Left cardiac atrium (tissue), 4 donors: ENCODE results near the gene DDX47. TPM values are rescaled to one million over a fixed set of nuclear protein-coding genes. Genes with fewer than 3 reads are reported as not detected.
"Not testable (repeated sequence)": the region's sequence is repeated elsewhere in the genome, so short reads cannot be mapped to it uniquely, and the experiment has no call there.

ENCODE experiments used
- ATAC-seq, 2 donors: fragments of 200-7000 bp; cut with Tn5 transposase; one replicate each; pipeline ENCODE4 v1.9.1; 2020; ENCODE audit warnings: mild to moderate bottlenecking in 2 of 2, moderate library complexity in 2 of 2
- DNase-seq: peaks from one replicate; pipeline ENCODE4 v3.0.0-alpha.2; 2020
- intact Hi-C, 2 donors: fragments of 100-400 bp; cut with DNase I; formaldehyde crosslinking; loops; one replicate each; pipeline versions ENCODE4 v1.14.1 to v1.15.1; 2022 to 2023
- microRNA-seq, 2 donors: library from miRNA; unstranded; fragments of <30 nt; microRNA quantifications; one replicate each; pipeline ENCODE4 v1.2.0, GENCODE V29; 2020
- total RNA-seq, 2 donors: library from RNA; stranded (reverse); fragmentation: NEBNext Ultra II Directional; extraction: Animal tissue kit (Norgen Biotek cat#: 25700); gene quantifications; one replicate each; pipeline ENCODE4 v1.2.1, GENCODE V29; 2021
- donor health status: DM: no; HTN: yes; CAD: no.
- donor health status: DM: no; HTN: yes; CAD: no; lungs with severe emphysema.
- donor health status: DM: yes; HTN: yes; CAD: no.
- donor health status: Dilated cardiomyopathy.

DDX47 gene
- total RNA-seq, 2 donors from 2014 or later = 29.7 to 31.6 TPM

GRCh38 chr12:12846780-12847179, 33.6 kb downstream of the DDX47 start:
- DNase-seq, intact Hi-C loops, ATAC-seq: not testable (repeated sequence)

- no peak for DNase-seq
- no peak for ATAC-seq
- intact Hi-C loops = no loop called here
Observed at GRCh38 chr12:12853435-12853834, 40.3 kb downstream of the DDX47 start.

DNA sequence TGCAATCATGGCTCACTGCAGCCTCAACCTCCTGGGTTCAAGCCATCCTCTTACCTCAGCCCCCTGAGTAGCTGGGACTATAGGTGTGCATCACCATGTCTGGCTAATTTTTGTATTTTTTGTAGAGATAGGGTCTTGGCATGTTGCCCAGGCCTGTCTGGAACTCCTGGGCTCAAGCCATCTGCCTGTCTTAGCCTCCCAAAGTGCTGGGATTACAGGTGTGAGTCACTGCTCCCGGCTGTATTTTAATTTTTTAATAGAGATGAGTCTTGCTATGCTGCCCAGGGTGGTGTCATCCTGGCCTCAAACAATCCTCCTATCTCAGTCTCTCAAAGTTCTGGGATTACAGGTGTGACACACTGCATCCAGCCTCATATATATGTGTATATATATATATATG, 46.5 kb downstream of the DDX47 start:
- peak in 1 of 2 donors; percentile 79 for ATAC-seq
- intact Hi-C loops = no loop called here
- no peak for DNase-seq

DNA sequence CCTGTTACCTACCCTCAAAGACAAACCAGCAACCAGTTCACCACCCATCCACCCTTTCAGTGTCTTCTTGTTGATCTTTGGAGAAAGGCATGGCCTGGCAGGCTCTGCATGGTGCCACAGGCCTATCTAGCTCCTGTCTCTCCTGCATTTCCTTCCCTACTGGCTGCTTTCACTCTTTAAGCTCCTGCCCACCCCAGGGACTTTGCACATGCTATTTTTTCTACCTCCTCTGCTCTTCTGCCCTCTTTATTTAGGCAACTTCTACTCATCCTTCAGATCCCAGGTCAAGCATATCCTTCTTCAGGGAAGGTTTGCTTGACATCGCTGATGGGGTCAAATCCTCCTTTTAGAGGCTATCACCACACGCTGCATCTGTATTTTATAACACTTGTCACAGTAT, 51.1 kb downstream of the DDX47 start:
- intact Hi-C loops = no loop called here
- ATAC-seq = no peak

GRCh38 chr12:12868477-12869235, 55.5 kb downstream of the DDX47 start:
- intact Hi-C loops = no loop called here
- ATAC-seq (no peak), DNase-seq (no peak)

More for the DNA sequence above, 51.1 kb downstream of the DDX47 start:
- DNase-seq = no peak

DNA sequence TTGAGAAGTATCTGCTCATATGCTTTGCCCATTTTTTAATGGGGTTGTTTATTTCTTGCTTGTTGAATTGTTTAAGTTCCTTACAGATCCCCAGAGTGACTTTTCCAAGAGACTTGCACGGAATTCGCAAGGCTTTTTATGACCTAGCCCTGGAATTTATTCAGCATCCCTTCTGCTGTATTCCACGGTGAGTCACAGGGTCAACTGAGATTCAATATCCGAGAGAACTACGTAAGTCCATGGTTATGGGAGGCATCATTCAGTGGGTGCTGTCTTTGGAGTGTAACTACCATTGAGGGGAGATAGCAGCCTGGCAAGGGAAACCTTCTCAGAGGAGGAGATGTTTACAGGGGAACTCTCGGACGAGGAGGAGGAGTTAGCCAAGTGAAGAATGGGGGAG, 57.3 kb downstream of the DDX47 start:
- DNase-seq (no peak), ATAC-seq (no peak)
- intact Hi-C loops = no loop called here

DNA sequence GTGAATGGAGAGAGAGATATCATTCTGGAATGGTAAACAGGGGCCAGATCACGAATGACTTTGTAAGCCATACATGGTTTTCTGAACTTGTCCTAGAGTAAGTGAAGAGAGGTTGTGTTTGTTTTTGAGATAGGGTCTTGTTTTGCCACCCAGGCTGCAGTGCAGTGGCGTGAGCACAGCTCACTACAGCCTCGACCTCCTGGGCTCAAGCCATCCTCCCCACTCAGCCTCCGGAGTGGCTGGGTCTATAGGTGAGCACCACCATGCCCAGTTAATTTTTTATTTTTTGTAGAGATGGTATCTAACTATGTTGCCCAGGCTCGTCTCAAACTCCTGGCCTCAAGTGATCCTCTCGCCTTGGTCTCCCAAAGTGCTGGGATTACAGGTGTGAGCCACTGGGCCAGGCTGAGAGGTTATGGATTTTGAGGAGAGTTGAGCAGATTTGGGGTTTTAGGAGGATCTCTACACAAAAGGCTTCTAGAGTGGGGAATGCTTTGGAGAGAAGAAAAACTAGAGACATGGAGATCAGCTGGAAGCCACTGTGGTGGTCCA, 58.5 kb downstream of the DDX47 start:
- DNase-seq (no peak), ATAC-seq (no peak)
- intact Hi-C loops = no loop called here

DNA sequence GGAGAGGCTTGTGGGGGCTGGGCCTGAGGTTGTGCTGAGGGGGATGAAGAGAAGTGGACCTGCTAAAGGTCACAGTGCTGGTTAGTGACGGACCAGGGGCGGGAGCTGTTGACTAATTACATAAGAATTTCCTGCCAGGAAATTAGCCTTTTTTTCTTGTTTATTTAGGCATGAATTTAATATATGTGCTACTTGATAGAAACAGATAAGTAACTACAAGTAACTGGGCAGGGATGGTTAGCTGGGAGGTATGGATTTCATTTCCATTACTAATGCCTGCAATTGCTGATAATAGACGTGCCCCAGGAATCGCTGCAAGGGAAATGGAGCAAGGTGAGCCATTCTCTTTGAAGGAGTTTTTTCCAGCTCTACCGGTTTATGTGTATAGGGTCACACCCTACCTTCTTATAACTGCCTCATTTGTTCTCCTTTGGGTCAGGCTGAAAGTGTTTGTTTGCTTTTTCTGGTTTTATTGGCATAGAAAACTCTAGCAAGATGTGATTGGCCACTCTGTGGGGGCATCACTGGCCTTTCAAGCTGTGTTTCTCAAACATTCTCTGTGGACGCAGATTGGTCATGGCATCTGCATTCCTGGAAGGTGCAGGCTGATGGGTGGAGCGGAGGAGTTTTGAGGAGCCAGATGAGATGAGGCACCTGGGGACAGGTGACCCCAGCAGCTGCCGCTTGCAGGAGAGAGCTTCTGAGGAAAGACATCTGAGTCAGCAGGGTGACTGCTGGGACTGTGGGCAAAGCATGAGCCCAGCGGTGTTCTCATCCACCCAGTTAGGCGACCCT, 59.2 kb downstream of the DDX47 start:
- ATAC-seq (peak in 1 of 2 donors; percentile 44), DNase-seq (no peak)
- intact Hi-C loops = no loop called here

- intact Hi-C loops = no loop called here
- ATAC-seq (no peak), DNase-seq (no peak)
Observed at GRCh38 chr12:12872934-12873275, 59.8 kb downstream of the DDX47 start.

DNA sequence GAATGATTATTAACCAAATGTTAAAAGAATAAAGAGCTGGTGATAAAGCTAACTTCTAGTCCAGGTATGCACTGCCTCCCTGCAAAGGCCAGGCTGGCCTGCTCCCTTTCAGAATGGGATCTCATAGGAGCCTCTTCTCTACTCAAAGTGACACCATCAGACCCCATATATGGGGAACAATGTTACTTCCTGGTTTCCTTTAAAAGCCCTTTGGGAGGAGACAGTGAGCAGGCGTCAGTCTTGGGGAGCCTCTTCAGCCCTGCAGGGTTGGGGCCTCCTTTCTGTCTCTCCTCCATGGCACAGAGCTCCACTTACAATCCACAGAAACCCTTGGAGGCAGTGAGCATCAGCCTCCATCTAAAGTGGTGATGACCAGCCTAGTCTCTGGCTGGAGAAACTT, 60.9 kb downstream of the DDX47 start:
- intact Hi-C loops = no loop called here
- ATAC-seq (no peak), DNase-seq (no peak)

DNA sequence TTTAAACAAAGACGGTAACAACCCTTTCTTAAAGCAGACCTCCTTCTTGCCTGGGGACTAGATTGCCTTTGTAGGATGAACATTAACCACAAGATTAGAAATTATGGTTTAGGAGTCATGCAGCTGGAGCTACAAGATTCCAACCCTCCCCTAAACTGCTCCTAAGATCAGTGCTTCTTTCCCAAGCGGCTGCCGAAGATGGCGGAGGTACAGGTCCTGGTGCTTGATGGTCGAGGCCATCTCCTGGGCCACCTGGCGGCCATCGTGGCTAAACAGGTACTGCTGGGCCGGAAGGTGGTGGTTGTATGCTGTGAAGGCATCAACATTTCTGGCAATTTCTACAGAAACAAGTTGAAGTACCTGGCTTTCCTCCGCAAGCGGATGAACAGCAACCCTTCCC, 62.2 kb downstream of the DDX47 start:
- DNase-seq, intact Hi-C loops, ATAC-seq: not testable (repeated sequence)

DNA sequence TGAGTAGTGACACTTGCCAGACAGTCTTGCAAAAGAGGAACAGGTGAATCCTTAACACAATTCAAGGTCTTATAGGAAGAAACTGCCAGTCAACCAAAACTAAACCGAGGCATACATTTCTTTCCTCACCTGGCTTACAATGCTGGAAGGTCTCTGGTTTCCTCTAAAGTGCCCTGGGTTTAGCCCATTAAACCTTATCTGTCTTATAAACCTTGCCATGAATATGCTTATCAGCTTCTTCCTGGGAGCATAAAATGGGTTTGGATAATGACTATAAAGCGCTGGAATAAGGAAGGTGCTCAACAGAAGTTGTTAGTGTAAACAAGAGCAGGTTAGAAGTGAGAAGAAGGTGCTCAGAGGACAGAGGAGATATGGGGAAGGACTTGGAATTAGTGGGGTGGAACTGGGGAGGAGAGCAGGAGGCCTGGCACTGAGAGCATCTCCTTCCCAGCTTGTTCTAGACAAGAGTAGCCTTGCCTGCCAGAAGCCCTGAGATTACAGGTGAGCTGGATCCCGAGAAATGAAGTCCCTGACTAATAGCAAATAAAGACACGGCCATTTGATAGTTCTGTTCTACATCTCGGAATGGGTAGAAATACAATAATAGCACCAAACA, 64.1 kb downstream of the DDX47 start:
- no peak for DNase-seq
- intact Hi-C loops = no loop called here
- ATAC-seq = no peak

GRCh38 chr12:12877781-12878455, 64.8 kb downstream of the DDX47 start:
- no peak for ATAC-seq
- no peak for DNase-seq
- intact Hi-C loops = no loop called here

Small RNA genes within 50 kb of the gene (microRNA-seq; reads per million reads assigned to microRNA genes)
- gene MIR613 = 0 reads per million in 2 donors

Other genes starting within 250 kb of the DDX47 start
- gene CREBL2, start 201.5 kb upstream of the DDX47 start, total RNA-seq = 10 to 100 TPM; 20.4 to 21.0 TPM
- not detected for gene GPR19, start 117.2 kb upstream of the DDX47 start, total RNA-seq
- 10 to 100 TPM; 23.7 to 42.4 TPM for gene CDKN1B, start 96.0 kb upstream of the DDX47 start, total RNA-seq
- 10 to 100 TPM; 36.0 to 56.7 TPM for gene APOLD1, start 27.7 kb upstream of the DDX47 start, total RNA-seq
- gene GPRC5A, start 78.2 kb downstream of the DDX47 start, total RNA-seq = 1 to 10 TPM; 2.6 to 5.6 TPM
- gene GPRC5D, start 138.8 kb downstream of the DDX47 start, total RNA-seq = not detected
- gene HEBP1, start 186.9 kb downstream of the DDX47 start, total RNA-seq = 10 to 100 TPM; 57.5 to 65.1 TPM
- gene FAM234B, start 231.0 kb downstream of the DDX47 start, total RNA-seq = 1 to 10 TPM; 3.7 to 3.8 TPM